22Rv1 (cell line): ENCODE data around the gene ZSCAN29.

Experiments
- ZFX ChIP-seq: fragments of 450-650 bp; IDR thresholded peaks from 2 replicates; pipeline ENCODE4 v1.6.1; 2017; ENCODE audit warnings: antibody characterized with exemption, borderline replicate concordance
- TF ChIP-seq, protein P1 (sequence below): fragments of 450-650 bp; IDR thresholded peaks from 2 replicates; pipeline ENCODE4 v1.5.1; 2017; ENCODE audit warnings: mild to moderate bottlenecking

DNA sequence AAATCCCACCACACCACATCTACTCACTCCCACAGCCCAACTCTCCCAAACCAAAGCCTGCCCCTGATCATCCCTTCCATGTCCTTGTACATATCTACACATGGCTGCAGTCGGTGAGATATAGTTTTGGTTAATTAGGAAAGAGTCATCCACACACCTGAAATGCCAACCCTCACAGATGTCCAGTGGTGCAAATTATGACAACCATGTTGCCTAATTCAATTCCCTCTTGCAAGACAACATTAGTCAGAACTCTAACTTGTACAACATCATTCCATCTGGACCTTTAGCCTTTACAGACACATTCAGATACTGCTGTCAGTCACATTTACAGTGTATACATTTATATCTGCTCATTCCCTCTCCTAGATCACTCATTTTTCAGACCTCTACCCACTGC, 41.3 kb upstream of the ZSCAN29 start:
- TF ChIP-seq, protein P1, sequence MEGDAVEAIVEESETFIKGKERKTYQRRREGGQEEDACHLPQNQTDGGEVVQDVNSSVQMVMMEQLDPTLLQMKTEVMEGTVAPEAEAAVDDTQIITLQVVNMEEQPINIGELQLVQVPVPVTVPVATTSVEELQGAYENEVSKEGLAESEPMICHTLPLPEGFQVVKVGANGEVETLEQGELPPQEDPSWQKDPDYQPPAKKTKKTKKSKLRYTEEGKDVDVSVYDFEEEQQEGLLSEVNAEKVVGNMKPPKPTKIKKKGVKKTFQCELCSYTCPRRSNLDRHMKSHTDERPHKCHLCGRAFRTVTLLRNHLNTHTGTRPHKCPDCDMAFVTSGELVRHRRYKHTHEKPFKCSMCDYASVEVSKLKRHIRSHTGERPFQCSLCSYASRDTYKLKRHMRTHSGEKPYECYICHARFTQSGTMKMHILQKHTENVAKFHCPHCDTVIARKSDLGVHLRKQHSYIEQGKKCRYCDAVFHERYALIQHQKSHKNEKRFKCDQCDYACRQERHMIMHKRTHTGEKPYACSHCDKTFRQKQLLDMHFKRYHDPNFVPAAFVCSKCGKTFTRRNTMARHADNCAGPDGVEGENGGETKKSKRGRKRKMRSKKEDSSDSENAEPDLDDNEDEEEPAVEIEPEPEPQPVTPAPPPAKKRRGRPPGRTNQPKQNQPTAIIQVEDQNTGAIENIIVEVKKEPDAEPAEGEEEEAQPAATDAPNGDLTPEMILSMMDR: no peak
- TF ChIP-seq ZFX: no peak
